ENCODE measurements around the gene DMWD.

The DMWD gene

DNA sequence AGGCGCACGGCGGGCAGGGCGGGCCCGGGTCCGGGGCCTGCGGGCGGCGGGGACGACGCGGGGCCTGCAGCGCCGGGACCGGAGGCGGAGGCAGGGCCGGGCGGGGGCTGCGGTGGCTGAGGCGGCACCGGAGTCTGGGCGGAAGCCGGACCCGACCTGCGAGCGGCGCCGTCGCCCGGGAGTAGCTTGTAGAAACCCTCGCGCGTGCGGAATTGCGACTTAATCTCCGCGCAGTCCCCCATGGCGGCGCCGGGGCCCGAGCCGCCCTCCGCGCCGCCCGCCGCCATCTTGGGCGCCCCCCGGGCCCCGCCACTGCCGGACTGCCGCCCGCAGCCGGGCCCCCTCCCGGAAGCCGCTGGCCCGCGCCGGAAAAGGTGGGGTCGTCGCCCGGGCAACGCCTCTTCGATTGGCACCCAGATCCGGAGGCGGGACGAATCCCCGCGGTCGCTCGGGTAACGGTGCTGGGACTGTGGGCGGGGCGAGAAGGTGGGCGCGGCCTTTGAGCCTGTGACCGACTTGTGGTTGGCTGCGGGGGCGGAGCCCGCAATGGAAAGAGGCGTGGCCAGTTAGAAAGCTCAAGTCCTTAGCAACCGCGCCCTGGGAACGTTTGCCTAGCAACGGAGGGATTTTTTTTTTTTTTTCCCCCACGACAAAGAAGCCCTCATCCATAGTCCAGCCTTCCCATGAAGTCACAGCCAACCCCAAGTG lies at the start of gene DMWD:
Gene DMWD, minus strand, starts transcription at position 376 of the 708 bp plus-strand sequence. Its CDS starts 89 bp downstream, at position 287.
- FAIRE-seq, result peak; percentile 98

GRCh38 chr19:45842198-45842597 lies 49.6 kb upstream of the DMWD start:
- no peak for FAIRE-seq

More for the DNA sequence above, at the start of gene DMWD:
- peak; percentile 99 for DNase-seq (ENCODE audit: insufficient read length, low spot score)

DNA sequence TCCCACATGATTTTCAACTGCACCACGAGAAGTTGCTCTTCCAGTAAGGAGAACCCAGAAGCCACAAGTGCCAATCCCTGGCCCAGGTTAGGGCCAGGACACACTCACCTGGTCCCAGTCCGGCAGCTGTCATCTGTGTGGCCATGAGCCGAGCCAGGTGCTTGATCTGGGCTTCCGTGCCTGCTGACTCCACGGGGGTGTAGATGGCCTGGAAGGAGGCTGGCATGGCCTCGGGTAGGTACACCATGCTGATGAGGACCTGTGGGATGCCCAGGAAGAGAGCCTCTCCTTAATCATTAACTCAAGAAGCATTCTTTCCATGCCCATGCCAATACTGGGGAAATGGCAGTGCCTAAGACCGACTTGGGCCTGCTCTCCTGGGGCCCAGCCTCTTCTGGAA lies 42.3 kb upstream of the DMWD start:
- FAIRE-seq (no peak), DNase-seq (ENCODE audit: insufficient read length, low spot score) (no peak)

More at GRCh38 chr19:45842198-45842597, 49.6 kb upstream of the DMWD start:
- no peak for DNase-seq (ENCODE audit: insufficient read length, low spot score)

GRCh38 chr19:45828945-45829344 lies 36.3 kb upstream of the DMWD start:
- DNase-seq (ENCODE audit: insufficient read length, low spot score) (no peak), FAIRE-seq (no peak)

GRCh38 chr19:45828523-45828922 lies 35.9 kb upstream of the DMWD start:
- FAIRE-seq (no peak), DNase-seq (ENCODE audit: insufficient read length, low spot score) (no peak)

DNA sequence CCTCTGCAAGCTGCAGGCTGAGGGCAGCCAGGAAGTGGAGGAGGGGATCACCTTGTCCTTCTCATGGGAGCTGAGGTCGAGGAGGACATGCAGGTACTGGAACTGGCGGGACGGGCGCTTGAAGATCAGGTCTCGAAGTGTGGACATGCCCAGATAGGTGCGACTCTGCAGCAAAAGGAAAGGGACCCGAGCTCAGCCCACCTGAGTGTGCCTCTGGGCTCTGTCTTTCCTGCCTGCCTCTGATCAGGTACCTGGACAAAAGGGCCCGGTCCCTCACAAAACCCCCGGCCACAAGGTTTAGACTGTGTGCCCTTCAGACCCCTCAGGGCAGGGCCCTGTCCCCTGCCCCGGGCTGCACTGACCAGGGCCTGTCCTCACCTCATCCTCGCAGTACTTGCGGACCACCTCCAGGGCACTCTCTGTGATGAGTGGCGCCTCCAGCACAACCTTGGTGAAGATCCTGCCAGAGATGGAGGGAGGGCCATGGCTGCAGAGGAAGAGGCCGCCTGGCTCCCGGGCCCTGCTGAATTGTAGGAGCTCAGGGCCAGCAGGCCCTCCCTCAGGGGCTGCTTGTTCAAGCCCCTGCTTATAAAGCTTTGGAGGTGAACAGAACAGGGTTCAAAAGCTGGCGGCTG lies 34.9 kb upstream of the DMWD start:
- DNase-seq (ENCODE audit: insufficient read length, low spot score) (no peak), FAIRE-seq (no peak)

DNA sequence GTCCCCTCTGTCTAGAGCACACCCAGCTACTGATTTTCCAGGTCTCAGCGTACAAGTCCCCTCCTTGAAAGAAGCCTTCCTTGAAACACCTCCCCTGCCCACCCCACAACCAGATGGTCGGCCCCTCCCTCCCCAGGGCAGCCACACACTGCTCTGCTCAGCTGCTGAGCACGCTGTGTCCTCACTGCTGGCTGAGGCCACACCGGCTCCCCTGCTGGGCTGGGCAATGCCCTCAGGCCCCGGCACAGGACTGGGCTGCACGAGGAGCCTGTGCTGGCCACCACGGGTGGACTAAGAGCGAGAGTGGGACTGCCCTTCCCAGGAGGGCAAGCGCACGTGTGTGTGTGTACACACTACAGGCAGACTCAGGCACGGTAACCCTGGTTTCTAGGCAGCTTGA lies 34.3 kb upstream of the DMWD start:
- FAIRE-seq (no peak), DNase-seq (ENCODE audit: insufficient read length, low spot score) (no peak)

DNA sequence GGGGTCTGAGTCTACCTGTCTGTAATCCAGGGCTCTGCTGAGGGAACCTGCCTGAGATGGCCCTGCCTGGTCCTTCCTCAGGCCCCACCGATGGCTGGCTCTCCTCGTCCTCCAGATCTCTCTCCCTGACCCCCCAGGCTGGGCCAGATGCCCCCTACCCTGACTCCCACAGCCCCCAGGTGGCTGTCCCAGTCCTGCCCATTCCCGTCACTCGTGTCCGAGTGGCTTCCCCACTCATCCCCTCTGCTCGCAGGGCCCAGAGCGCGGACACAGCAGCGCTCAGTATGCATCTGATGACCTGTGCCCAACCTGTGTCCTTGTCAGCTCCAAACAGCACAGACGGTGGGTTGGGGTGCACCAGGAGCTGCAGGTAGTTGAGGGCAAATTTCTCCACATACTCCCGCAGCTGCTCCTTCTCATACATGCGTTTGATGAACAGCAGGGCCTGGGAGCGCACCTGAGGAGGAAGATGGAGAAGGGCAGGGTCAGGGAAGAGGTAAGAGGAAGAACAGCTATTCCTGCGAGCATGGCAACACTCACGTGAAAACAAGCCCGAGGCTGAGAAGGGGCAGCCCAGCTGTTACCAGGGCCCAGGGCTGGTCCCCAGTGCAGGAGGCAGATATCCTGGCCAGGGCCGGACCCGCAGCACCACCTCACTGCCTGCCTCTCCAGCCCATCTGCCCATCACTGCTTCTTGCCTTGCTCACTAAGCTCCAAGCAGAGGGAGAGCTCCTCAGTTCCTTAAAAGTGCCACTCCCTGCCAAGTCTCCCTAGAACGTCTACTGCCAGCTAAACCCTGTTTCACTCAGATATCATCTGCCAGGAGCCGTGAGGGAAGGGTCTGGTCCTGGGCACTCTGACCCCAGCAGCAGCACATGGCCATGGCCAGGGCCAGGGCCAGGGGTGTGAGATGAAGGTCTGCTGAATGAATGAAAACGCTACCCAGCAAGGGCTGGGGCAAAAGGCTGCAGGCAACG lies 33.6 kb upstream of the DMWD start:
- DNase-seq (ENCODE audit: insufficient read length, low spot score) (no peak), FAIRE-seq (no peak)

- FAIRE-seq (no peak), DNase-seq (ENCODE audit: insufficient read length, low spot score) (no peak)
Observed at GRCh38 chr19:45825263-45825605, 32.6 kb upstream of the DMWD start.

GRCh38 chr19:45824531-45825262 lies 32.1 kb upstream of the DMWD start:
- FAIRE-seq, result no peak
- DNase-seq (ENCODE audit: insufficient read length, low spot score), result no peak

DNA sequence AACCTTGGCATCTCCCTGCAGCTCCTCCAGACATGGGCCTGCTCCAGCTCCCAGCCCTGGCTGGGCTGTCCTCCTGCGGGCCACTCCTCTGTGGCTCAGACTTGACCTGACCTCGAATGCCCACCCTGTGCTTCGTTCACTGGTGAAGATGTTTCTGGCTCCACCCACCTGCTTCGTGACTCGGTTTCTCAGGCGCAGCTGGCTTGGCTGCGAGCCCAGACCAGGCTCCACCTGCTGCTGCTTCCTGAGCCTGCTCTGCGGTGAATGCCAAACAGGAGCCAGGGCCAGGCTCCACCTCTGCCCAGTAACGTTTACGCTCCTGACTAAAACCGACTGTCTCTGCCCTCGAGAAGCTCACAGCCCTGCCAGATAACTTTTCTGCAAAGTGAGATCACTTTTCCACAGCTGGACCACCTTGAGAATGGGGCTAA lies 31.4 kb upstream of the DMWD start:
- DNase-seq (ENCODE audit: insufficient read length, low spot score) (no peak), FAIRE-seq (no peak)

DNA sequence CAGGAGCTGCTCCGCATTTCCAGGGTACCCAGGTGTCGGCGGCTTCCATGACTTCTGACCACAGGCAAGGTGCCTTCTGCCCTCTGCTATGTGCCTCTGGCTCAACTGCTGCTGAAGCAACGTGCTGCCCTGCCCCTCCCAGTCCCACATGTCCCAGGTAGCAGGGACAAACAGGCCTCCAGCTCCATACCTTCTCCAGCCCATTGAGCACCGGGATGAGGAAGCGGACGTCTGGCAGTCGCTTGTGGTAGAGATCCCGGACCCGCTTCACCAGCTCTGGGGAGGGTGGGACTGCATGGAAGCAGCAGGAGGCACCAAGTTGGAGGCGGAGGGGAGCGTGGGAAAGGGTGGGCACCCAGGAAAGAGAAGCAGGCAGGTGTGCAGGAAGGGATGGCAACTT lies 30.5 kb upstream of the DMWD start:
- FAIRE-seq (no peak), DNase-seq (ENCODE audit: insufficient read length, low spot score) (no peak)

GRCh38 chr19:45822716-45823115 lies 30.1 kb upstream of the DMWD start:
- DNase-seq (ENCODE audit: insufficient read length, low spot score) (no peak), FAIRE-seq (no peak)

DNA sequence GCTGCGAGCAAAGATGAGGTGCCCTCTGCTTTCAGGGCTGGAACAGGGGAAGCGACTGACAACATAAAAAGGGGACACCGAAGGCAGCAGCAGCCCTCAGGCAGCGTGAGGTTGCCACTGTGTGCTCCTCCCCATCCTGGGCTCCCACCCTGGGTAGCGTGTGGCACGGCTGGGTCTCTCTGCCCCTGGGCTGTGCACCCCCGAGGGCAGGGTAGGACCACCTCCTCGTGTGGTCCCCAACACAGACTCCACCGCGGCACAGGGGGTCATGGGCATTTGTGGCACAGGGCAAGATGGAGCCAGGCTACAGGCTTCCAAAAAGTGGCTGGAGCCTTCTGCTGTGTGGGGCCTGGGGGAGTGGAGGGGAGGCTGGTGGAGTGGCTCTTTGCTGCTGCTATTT lies 28.9 kb upstream of the DMWD start:
- no peak for DNase-seq (ENCODE audit: insufficient read length, low spot score)
- FAIRE-seq, result no peak

- DNase-seq (ENCODE audit: insufficient read length, low spot score) (no peak), FAIRE-seq (no peak)
Observed at GRCh38 chr19:45821103-45821521, 28.5 kb upstream of the DMWD start.

- DNase-seq (ENCODE audit: insufficient read length, low spot score), result no peak
- no peak for FAIRE-seq
Observed at GRCh38 chr19:45820413-45821102, 27.9 kb upstream of the DMWD start.

DNA sequence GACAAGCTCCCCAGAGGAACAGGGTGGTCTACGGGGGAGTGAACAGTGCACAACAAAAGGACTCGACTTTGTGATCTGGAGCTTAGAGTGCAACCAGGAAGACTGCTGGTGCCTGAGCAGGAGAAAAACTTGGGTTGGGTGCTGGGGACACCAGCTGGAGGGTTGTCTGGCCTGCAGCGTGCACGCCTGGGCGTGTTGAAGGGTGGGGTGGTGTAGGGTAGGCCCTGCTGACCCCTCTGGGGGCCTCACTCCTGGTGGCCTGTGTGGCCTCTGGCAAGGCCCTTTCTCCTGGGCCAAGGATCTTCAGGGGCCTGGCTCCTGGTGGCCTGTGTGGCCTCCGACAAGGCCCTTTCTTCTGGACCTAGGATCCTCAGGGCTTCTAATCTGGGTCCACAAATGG lies 27.1 kb upstream of the DMWD start:
- DNase-seq (ENCODE audit: insufficient read length, low spot score) (no peak), FAIRE-seq (no peak)

DNA sequence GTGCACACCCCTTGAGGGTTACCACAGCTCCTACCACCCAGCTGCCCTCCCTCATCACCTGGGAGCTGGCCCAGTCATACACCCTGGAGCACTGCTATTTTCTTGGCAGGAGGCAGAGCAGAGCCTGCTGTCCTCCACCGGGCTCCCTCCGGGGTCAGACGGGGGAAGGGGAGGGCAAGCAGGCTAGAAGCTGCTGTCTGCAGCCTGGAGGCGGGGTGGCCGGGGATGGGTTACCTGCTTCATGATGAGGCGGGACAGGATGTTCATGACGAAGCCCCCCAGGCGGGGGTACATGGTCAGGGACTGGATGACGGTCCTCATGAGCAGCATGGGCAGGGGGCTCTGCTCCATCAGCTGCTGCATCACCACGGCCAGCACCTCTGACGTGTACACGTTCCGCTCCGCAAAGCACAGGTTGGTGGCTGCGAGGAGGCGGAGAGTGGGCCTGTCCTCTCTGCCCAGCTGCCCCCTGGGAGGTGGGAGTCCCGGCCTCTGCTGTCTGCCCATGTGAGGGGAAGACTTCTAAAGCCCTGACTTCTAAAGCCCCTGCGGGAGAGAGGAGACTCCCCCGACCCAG lies 25.2 kb upstream of the DMWD start:
- DNase-seq (ENCODE audit: insufficient read length, low spot score) (no peak), FAIRE-seq (no peak)

GRCh38 chr19:45817010-45817724 lies 24.5 kb upstream of the DMWD start:
- FAIRE-seq (peak; percentile 97), DNase-seq (ENCODE audit: insufficient read length, low spot score) (peak; percentile 100)
